GM12872 (cell line): ENCODE results near the gene GNAT3.

Experiments
- TF ChIP-seq, protein P1 (sequence below): IDR thresholded peaks from 3 replicates; pipeline ENCODE4 v1.5.1; 2011; ENCODE audit warnings: low read depth, mild to moderate bottlenecking, low read length, moderate library complexity; ENCODE audit not compliant: insufficient read depth

GNAT3 gene

DNA sequence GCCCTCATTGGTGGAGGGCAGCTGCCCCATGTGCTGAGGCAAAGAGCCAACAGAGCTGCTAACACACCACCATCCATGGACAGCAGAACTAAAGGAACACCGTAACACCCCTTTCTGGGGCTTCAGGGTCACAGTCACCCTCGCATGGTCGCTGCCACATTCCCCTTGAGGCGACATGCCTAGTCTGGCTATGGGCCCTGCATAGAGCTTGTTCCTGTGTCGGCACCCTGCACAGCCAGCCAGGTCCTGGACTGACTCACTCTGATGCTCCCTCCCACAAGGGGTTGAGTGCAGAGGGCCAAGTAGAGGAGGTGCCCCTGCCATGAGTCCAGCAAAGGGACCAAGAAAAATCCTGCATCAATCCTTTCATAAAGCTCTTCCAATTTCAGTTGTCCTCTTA, 77.8 kb downstream of the GNAT3 start:
- TF ChIP-seq, protein P1, sequence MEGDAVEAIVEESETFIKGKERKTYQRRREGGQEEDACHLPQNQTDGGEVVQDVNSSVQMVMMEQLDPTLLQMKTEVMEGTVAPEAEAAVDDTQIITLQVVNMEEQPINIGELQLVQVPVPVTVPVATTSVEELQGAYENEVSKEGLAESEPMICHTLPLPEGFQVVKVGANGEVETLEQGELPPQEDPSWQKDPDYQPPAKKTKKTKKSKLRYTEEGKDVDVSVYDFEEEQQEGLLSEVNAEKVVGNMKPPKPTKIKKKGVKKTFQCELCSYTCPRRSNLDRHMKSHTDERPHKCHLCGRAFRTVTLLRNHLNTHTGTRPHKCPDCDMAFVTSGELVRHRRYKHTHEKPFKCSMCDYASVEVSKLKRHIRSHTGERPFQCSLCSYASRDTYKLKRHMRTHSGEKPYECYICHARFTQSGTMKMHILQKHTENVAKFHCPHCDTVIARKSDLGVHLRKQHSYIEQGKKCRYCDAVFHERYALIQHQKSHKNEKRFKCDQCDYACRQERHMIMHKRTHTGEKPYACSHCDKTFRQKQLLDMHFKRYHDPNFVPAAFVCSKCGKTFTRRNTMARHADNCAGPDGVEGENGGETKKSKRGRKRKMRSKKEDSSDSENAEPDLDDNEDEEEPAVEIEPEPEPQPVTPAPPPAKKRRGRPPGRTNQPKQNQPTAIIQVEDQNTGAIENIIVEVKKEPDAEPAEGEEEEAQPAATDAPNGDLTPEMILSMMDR: no peak

DNA sequence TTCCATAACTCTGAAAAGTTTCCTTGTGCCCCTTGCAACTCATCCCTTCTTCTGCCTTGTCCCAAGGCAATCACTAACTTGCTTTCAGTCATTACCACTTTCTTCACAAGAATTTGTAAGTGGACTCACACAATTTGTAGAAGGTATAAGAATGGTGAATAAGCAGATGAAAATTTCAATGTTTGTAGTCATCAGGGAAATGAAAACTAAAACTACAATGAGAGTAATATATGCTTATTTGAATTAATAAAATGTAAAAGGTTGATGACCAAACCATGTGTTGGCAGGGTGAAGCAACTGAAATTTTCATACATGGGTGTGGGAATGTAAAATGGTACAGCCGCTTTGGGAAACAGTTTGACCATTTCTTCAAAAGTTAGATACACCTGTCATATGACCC, 79.7 kb downstream of the GNAT3 start:
- TF ChIP-seq, protein P1: no peak

DNA sequence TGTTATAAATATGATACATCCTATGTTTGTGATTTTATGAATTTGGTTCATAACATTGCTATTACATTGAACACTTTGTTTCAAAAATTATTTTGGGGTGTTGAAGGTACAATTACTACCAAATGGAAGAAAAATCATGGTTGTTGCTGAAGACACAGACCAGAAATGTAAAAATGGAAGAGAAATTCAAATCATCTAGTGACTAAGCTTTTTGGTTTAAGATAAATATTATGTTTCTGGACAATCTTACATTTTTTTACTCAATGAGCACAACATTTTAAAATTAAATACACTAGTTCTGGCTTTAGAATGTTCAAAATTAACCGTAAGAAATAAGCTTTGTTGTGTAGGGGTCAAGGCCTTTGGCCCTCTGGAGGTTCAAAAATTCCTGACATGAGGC, 82.7 kb downstream of the GNAT3 start:
- TF ChIP-seq, protein P1: no peak

DNA sequence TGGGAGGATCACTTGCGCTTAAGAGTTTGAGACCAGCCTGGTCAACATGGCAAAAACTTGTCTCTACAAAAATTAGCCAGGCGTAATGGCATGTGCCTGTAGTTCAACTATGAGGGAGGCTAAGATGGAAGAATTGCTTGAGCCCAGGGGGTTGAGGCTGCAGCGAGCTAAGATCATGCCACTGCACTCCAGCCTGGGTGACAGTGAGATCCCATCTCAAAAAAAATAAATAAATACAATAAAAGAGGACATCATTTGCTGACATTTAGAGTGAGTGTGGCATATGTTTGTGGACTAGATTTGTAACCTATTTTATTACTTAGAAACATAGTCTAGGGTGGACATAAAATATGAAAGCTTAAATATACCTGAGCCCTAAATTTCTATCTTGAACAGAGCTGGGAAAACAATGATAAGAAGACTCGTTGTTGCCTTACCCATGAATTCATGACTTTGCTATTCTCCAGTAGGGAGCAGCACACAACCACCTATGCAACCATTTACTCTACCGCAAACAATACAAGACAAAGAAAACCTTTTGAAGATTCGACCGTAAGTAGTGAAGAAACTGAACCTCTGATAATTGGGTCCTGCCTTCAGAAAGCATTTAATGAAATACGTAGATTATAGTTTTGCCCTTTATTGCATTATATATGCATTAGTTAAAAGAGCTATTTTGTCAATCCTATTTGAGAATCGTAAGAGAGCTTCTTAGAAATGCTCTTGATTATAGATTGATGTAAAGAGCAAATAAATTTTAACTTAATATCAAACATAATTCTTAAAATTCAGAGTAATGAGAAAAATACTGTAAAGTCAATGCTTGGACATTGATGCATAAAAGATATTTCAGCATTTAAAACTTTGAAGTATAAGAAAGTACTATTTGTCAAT, 83.5 kb downstream of the GNAT3 start:
- TF ChIP-seq, protein P1: peak; percentile 32; the same call in 1 of the 3 replicates

DNA sequence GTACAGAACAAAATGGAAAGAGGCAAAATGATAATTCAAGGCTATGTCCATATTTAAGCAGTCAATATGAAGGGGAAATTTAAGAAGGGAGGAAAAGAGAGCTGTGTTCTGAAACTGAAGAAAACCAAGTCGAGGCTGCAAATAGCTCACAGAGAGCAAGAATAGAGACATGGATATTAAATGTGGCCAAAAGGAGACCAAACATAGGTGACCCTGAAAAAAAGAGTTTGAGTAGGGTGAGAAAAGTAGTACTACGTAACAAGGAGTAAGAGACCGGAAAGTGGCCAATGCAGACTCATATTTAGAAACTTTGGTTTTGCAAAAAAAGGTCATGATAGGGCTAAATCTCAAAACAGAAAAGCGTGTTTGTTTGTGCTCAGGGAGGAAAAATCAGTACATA, 84.6 kb downstream of the GNAT3 start:
- TF ChIP-seq, protein P1: no peak

DNA sequence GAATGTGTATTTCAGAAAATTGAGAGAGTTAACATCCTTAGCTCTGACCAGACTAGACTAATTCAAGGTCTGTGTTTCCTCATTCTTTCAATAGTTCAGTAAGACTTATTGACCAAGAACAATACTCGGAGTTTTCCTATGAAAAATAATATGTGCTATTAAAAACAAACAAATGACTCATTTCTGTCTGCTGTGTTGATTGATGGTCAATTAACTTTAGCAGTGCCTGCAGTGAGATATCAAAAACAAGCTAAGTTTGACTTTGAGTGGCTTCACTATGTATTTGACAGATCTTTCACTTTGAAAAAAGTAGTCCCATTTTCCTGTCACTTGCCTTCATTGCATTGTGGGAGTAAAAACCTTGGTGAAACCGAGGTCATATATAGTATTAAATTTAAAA, 91.0 kb downstream of the GNAT3 start:
- TF ChIP-seq, protein P1: no peak

DNA sequence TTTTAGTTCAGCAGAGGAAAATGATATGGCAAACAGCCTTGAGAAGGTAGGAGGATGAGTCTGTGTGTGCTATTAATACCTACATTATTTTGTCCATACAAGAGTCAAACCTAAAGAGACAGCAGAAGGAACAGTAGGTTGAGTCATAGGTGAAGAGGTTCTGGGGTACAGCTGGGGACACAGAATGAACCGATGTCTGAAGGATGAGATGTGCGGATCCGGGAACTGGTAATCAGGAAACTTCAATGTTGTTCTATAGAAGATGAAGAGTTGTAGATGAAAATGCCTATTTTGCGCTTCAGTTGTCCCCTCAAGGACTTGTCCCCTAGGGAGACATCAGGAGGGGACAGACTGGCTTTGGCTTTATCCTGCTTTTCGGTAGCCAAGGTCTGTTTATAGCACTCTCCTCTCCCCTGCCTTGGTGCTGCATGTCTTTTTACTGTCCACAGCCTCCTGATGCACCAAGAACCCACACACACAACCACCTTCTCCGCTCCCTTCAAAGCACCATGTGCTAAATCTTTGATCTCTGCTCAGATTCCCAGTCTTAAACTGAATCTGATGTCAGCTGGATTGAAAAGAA, 94.6 kb downstream of the GNAT3 start:
- TF ChIP-seq, protein P1: no peak
